ENCODE data around the gene NETO2.
A peak's percentile ranks its signal among the peaks of the same experiment; 100 is the strongest.
"Not testable (repeated sequence)": the region's sequence is repeated elsewhere in the genome, so short reads cannot be mapped to it uniquely, and the experiment has no call there.

The NETO2 gene

GRCh38 chr16:47134550-47134949 lies 9.2 kb downstream of the NETO2 start:
- DNase-seq, result no peak

- DNase-seq, result no peak
These were observed 11.4 kb downstream of the NETO2 start for GRCh38 chr16:47132308-47132707.

GRCh38 chr16:47129755-47130435 lies 13.8 kb downstream of the NETO2 start:
- no peak for DNase-seq

- no peak for DNase-seq
These were observed 16.2 kb downstream of the NETO2 start for GRCh38 chr16:47127541-47127940.

DNA sequence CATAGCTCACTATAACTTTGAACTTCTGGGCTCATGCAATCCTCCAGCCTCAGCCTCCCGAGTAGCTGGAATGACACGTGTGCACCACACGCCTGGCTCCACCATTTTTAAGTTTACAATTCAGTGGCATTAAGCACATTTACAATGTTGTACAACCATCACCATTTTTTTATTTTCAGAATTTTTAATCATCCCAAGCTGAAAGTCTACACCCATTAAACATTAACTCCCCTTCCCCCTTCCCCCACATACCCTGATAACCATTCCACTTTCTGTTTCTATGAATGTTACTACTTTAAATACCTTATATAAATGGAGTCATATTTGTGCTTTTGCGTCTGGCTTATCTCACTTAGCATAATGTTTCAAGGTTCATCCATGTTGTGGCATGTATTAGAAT lies 18.0 kb downstream of the NETO2 start:
- no peak for DNase-seq

GRCh38 chr16:47113130-47113529 lies 30.6 kb downstream of the NETO2 start:
- no peak for DNase-seq

GRCh38 chr16:47110939-47111338 lies 32.8 kb downstream of the NETO2 start:
- no peak for DNase-seq

- no peak for DNase-seq
These were observed 34.4 kb downstream of the NETO2 start for GRCh38 chr16:47109361-47109760.

- not testable (repeated sequence) for DNase-seq
These were observed 40.8 kb downstream of the NETO2 start for GRCh38 chr16:47102921-47103320.

DNA sequence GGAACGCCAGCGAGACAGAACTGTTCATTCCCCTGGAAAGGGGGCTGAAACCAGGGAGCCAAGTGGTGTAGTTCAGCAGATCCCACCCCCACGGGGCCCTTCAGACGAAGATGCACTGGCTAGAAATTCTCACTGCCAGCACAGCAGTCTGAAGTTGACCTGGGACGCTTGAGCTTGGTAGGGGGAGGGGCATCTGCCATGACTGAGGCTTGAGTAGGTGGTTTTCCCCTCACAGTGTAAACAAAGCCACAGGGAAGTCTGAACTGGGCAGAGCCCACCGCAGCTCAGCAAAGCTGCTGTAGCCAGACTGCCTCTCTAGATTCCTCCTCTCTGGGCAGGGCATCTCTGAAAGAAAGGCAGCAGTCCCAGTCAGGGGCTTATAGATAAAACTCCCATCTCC lies 46.6 kb downstream of the NETO2 start:
- not testable (repeated sequence) for DNase-seq

GRCh38 chr16:47096297-47096696 lies 47.4 kb downstream of the NETO2 start:
- DNase-seq, result no peak

GRCh38 chr16:47084198-47084597 lies 59.5 kb downstream of the NETO2 start:
- DNase-seq, result no peak

GRCh38 chr16:47082099-47082865 lies 61.5 kb downstream of the NETO2 start:
- no peak for DNase-seq

- no peak for DNase-seq
These were observed 62.6 kb downstream of the NETO2 start for GRCh38 chr16:47081115-47081514.

DNA sequence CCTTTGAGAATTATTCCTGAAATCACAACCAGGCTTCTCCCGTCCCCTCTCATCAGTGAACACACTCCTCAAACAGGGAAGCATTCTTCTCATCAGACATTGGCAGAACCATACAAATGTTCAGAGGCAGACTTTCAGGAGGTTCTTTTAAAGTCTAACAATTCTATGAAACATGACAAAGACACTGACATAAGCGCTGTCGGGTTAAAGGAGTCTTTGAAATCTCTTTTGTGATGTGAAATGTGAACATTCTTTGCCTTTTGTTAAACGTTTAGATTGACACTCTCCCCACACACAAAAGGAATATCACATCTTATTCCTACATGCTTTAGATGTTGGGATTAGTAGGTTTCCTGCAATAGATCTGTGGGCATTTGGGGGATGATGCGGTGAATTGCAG lies 63.9 kb downstream of the NETO2 start:
- peak in 1 of 51 donors; percentile 5 for DNase-seq

DNA sequence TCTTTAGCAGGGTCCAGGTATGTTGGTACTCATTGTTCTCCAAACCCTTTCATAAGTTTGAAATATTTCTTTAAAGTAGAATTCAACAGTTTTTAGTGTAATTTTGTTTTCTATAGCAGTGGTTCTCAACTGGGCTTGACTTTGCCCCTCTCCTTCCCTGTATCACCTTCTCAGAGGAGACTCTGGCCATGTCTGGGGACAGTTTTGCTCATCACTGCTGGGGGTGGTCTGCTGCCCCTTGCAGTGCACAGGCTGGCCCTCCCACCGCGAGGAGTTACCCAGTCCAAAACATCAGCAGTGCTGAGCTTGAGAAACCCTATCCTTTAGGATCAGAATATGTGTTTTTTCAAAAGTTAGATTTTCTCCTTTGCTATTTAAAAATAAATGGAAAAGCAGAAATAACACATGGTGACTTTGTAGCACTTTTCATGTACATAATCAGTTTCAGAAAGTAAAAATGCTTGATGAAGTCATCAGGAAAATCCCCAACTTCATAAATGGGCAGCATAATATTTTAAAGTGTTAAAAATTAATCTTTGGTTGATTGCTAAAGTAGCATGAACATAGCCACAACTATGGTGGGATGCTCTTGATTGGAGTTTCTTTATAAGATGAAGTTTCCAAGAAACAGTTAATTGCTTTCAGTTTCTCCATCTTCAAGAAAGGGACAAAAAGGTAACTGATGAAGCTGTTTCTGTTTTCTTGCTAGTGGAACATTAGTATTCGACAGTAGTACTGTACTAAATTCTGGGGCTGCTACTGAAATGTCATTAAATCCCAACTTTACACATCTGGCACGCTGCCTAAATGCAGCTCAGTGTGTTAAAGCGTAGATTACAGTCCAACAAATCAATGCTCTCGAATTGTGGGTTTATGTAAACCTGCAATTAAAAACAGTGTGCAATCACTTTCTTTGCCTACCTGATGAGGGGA lies 70.3 kb downstream of the NETO2 start:
- no peak for DNase-seq

GRCh38 chr16:47072158-47072557 lies 71.6 kb downstream of the NETO2 start:
- no peak for DNase-seq

DNA sequence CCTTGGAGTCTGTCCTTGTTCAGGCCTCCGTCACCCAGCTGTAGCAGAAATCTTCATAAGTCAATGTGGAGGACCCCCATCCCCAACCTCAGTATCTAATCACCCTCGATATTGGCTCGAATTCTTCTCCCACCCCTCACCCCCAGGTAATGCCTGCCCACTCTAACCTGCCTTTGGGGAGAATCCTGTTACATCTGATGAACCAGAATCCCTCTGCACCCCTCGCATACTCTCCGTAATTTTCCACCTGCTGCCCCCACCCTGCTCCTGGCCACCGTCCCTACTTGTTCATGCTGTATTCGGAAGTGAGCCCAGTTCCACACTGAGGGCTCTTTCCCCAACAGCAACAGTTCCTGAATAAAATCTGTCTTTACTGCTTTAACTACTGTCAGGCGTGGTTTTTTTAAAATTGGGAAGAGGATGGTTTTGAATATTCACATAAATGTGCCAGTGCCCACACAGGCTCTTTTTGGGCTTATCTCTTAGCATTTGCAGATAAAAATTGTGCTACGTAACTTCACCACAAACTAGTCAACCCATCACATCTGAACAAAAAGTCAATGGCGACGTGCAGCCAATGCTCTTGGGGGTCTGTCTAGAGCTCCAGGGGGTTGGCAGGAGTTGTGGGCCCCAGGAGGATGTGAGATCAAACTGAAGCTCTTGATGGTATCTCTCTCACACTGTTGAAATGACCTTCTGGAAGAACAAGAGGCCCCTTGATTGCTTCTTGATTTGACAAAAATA lies 73.7 kb downstream of the NETO2 start:
- DNase-seq, result no peak

GRCh38 chr16:47069313-47069712 lies 74.4 kb downstream of the NETO2 start:
- no peak for DNase-seq

- no peak for DNase-seq
These were observed 76.5 kb downstream of the NETO2 start for GRCh38 chr16:47067203-47067602.
